GM23338 (cell line): Measurements from ENCODE around the gene WWOX. TPM values are rescaled to one million over a fixed set of nuclear protein-coding genes. Genes with fewer than 3 reads are reported as not detected.

Source experiments
- ATAC-seq: fragments of 200-7000 bp; cut with Tn5 transposase; 3 replicates; pipeline ENCODE4 v1.9.1; 2020
- DNase-seq: peaks from one replicate; pipeline ENCODE4 v3.0.0-alpha.2; 2015; ENCODE audit warnings: low spot score
- H2AFZ ChIP-seq: fragments of 200-600 bp; sonication (generic); 2 replicates; pipeline ENCODE4 v1.8.0; 2016; ENCODE audit warnings: antibody characterized with exemption, mild to moderate bottlenecking, moderate library complexity
- H3F3A ChIP-seq: fragments of 200-600 bp; sonication (generic); replicated peaks from 2 replicates; pipeline ENCODE4 v1.8.0; 2017; ENCODE audit warnings: antibody characterized with exemption, mixed run types, low read depth
- H3K27ac ChIP-seq: fragments of 200-600 bp; sonication (generic); 2 replicates; pipeline ENCODE4 v1.6.1; 2016; ENCODE audit warnings: low read depth
- H3K27me3 ChIP-seq: fragments of 200-600 bp; sonication (generic); 2 replicates; pipeline ENCODE4 v1.8.0; 2016; ENCODE audit warnings: mild to moderate bottlenecking, mixed run types, moderate library complexity; ENCODE audit not compliant: insufficient read depth
- H3K36me3 ChIP-seq: fragments of 200-600 bp; sonication (generic); 2 replicates; pipeline ENCODE4 v1.8.0; 2016; ENCODE audit warnings: mild to moderate bottlenecking; ENCODE audit not compliant: insufficient read depth
- H3K4me1 ChIP-seq: fragments of 200-600 bp; sonication (generic); 2 replicates; pipeline ENCODE4 v1.8.0; 2016; ENCODE audit warnings: mild to moderate bottlenecking, moderate library complexity; ENCODE audit not compliant: insufficient read depth
- H3K4me2 ChIP-seq: fragments of 200-600 bp; sonication (generic); 2 replicates; pipeline ENCODE4 v1.7.1; 2017; ENCODE audit warnings: mixed run types
- H3K4me3 ChIP-seq: fragments of 200-600 bp; sonication (generic); 2 replicates; pipeline ENCODE4 v1.6.1; 2016; ENCODE audit warnings: mixed run types
- H3K79me2 ChIP-seq: fragments of 200-600 bp; sonication (generic); replicated peaks from 2 replicates; pipeline ENCODE4 v1.8.0; 2017; ENCODE audit warnings: mild to moderate bottlenecking; ENCODE audit not compliant: insufficient read depth
- H3K9me2 ChIP-seq: fragments of 200-600 bp; sonication (generic); 2 replicates; pipeline ENCODE4 v1.8.0; 2017; ENCODE audit not compliant: insufficient read depth
- H4K20me1 ChIP-seq: fragments of 200-600 bp; sonication (generic); replicated peaks from 2 replicates; pipeline ENCODE4 v1.8.0; 2017; ENCODE audit warnings: mild to moderate bottlenecking; ENCODE audit not compliant: insufficient read depth
- H3K27ac Mint-ChIP-seq: 2 replicates; pipeline ENCODE4 v1.8.0; 2020; ENCODE audit warnings: inconsistent platforms, mild to moderate bottlenecking, moderate library complexity, mixed read lengths
- H3K27me3 Mint-ChIP-seq: 3 replicates; pipeline ENCODE4 v1.8.0; 2022; ENCODE audit warnings: low read depth, mild to moderate bottlenecking, moderate library complexity, mixed read lengths, inconsistent platforms; ENCODE audit not compliant: insufficient read depth, poor library complexity
- H3K36me3 Mint-ChIP-seq: 3 replicates; pipeline ENCODE4 v1.8.0; 2021; ENCODE audit warnings: low read depth, mild to moderate bottlenecking, inconsistent platforms, moderate library complexity, mixed read lengths
- H3K4me1 Mint-ChIP-seq: 3 replicates; pipeline ENCODE4 v1.8.0; 2020; ENCODE audit warnings: mild to moderate bottlenecking, inconsistent platforms, mixed read lengths
- H3K4me3 Mint-ChIP-seq: 3 replicates; pipeline ENCODE4 v1.8.0; 2021; ENCODE audit warnings: moderate library complexity, mild to moderate bottlenecking, inconsistent platforms, mixed read lengths
- H3K9me3 Mint-ChIP-seq: 3 replicates; pipeline ENCODE4 v1.8.0; 2020; ENCODE audit warnings: moderate library complexity, mild to moderate bottlenecking, inconsistent platforms, mixed read lengths
- ZNF331 ChIP-seq: fragments of 250-450 bp; sonication (Bioruptor Pico); IDR thresholded peaks from 2 replicates; pipeline ENCODE4 v1.5.0; 2020; ENCODE audit warnings: low read depth, mild to moderate bottlenecking, moderate library complexity
- polyA plus RNA-seq: library from polyadenylated mRNA; unstranded; fragments of >200 nt; fragmentation: Nextera tagmentation; extraction: Ambion mirVana; gene quantifications from 2 replicates; pipeline ENCODE4 v1.2.1, GENCODE V29; 2016
- total RNA-seq: library from RNA; depleted of rRNA; stranded (reverse); fragments of >200 nt; shearing (Covaris generic); gene quantifications from 2 replicates; pipeline ENCODE4 v1.2.3, GENCODE V29; 2014
- TF ChIP-seq, protein P1 (sequence below): fragments of 250-450 bp; sonication (Bioruptor Pico); IDR thresholded peaks from 2 replicates; pipeline ENCODE4 v1.5.0; 2020; ENCODE audit warnings: mild to moderate bottlenecking, moderate library complexity
- TF ChIP-seq, protein P2 (sequence below): IDR thresholded peaks from 2 replicates; pipeline ENCODE4 v1.6.1; 2016; ENCODE audit warnings: antibody characterized with exemption

The WWOX gene
- total and polyA plus RNA-seq, 2 experiments from 2014 or later, result 10.0 to 19.3 TPM

DNA sequence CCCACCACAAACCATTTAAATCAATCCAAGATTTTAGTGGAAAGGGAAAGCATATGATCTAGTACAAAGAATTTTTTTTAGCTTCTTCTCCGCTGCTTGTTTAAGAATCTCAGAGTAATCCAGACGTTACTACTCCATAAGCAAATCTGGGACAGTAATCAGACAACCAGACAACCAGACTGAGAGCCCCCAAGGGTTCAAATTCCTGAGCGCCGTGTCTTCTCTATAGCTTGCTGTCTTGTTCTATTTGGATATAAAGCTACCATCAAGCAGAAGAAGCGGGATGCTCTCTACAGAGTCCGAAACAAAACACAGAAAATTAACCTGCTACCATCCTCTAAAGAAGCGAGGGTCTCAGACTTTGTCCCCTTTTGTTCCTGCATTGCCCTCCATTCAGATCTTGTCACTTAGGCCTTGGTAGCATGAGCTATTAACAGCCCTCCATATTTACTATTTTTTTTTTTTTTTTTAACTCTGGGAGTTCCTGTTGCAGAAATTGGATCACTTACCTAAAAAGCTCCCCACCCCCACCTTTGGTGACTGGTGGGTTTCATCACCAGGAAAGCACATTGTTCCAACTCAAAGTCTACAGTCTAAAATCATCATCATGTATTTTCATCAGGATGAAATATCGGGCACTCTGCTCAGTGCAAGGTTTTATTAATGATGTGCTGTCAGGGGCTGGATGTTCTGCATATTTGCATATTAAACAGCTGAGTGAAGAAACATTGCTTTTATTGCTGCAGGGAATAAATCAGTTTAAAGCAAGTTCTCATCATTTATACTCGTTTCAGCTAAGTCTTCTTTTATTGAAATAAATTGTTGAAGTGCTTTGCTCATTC lies 576.7 kb downstream of the WWOX start (continued):
- TF ChIP-seq, protein P1, sequence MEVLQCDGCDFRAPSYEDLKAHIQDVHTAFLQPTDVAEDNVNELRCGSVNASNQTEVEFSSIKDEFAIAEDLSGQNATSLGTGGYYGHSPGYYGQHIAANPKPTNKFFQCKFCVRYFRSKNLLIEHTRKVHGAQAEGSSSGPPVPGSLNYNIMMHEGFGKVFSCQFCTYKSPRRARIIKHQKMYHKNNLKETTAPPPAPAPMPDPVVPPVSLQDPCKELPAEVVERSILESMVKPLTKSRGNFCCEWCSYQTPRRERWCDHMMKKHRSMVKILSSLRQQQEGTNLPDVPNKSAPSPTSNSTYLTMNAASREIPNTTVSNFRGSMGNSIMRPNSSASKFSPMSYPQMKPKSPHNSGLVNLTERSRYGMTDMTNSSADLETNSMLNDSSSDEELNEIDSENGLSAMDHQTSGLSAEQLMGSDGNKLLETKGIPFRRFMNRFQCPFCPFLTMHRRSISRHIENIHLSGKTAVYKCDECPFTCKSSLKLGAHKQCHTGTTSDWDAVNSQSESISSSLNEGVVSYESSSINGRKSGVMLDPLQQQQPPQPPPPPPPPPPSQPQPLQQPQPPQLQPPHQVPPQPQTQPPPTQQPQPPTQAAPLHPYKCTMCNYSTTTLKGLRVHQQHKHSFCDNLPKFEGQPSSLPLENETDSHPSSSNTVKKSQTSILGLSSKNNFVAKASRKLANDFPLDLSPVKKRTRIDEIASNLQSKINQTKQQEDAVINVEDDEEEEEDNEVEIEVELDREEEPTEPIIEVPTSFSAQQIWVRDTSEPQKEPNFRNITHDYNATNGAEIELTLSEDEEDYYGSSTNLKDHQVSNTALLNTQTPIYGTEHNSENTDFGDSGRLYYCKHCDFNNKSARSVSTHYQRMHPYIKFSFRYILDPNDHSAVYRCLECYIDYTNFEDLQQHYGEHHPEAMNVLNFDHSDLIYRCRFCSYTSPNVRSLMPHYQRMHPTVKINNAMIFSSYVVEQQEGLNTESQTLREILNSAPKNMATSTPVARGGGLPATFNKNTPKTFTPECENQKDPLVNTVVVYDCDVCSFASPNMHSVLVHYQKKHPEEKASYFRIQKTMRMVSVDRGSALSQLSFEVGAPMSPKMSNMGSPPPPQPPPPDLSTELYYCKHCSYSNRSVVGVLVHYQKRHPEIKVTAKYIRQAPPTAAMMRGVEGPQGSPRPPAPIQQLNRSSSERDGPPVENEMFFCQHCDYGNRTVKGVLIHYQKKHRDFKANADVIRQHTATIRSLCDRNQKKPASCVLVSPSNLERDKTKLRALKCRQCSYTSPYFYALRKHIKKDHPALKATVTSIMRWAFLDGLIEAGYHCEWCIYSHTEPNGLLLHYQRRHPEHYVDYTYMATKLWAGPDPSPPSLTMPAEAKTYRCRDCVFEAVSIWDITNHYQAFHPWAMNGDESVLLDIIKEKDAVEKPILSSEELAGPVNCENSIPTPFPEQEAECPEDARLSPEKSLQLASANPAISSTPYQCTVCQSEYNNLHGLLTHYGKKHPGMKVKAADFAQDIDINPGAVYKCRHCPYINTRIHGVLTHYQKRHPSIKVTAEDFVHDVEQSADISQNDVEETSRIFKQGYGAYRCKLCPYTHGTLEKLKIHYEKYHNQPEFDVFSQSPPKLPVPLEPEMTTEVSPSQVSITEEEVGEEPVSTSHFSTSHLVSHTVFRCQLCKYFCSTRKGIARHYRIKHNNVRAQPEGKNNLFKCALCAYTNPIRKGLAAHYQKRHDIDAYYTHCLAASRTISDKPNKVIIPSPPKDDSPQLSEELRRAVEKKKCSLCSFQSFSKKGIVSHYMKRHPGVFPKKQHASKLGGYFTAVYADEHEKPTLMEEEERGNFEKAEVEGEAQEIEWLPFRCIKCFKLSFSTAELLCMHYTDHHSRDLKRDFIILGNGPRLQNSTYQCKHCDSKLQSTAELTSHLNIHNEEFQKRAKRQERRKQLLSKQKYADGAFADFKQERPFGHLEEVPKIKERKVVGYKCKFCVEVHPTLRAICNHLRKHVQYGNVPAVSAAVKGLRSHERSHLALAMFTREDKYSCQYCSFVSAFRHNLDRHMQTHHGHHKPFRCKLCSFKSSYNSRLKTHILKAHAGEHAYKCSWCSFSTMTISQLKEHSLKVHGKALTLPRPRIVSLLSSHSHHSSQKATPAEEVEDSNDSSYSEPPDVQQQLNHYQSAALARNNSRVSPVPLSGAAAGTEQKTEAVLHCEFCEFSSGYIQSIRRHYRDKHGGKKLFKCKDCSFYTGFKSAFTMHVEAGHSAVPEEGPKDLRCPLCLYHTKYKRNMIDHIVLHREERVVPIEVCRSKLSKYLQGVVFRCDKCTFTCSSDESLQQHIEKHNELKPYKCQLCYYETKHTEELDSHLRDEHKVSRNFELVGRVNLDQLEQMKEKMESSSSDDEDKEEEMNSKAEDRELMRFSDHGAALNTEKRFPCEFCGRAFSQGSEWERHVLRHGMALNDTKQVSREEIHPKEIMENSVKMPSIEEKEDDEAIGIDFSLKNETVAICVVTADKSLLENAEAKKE, result no peak
- TF ChIP-seq ZNF331 (CRISPR knock-in tag), result no peak

DNA sequence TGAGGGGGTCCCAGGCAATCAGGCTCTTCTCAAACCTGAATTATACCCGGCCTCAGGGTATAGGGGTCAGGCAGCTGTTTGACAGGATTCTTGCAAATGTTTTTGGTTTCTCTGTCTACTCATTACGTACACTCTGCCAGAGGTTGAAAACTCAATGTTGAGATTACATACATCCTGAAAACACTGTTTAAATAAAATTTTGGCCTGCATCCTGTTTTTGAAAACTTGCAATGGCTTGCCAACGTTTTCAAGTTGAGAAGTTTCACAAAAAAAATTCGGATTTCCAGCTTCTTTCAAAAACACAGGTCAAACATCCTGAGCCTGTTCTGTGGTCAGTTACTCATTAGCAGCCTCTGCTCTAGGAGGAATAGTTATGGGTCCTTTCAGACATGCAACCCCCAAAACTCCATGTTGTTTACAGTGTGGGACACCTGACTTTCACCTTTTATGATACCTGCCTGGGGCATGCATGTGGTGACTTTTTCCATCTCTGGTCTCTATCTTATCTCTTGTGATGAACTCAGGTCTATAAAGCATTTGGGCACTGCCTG lies 577.8 kb downstream of the WWOX start:
- ATAC-seq (no peak), DNase-seq (no peak)
- no peaks in the 10 kb centered on the region for H3K36me3 Mint-ChIP-seq
- H3K4me3 ChIP-seq, result no peak overlapping the region
- H3K4me1 ChIP-seq, result no peaks in the 10 kb centered on the region
- TF ChIP-seq, protein P2, sequence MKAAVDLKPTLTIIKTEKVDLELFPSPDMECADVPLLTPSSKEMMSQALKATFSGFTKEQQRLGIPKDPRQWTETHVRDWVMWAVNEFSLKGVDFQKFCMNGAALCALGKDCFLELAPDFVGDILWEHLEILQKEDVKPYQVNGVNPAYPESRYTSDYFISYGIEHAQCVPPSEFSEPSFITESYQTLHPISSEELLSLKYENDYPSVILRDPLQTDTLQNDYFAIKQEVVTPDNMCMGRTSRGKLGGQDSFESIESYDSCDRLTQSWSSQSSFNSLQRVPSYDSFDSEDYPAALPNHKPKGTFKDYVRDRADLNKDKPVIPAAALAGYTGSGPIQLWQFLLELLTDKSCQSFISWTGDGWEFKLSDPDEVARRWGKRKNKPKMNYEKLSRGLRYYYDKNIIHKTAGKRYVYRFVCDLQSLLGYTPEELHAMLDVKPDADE, result no peak
- H4K20me1 ChIP-seq, result no peaks in the 10 kb centered on the region
- no peak overlapping the region for H2AFZ ChIP-seq
- no peaks in the 10 kb centered on the region for H3K27me3 ChIP-seq
- H3K4me2 ChIP-seq, result no peak overlapping the region
- H3K4me1 Mint-ChIP-seq, result peaks cover 7% of the 10 kb centered on the region; the same call in 2 of the 3 replicates
- no peaks in the 10 kb centered on the region for H3F3A ChIP-seq
- no peaks in the 10 kb centered on the region for H3K27me3 Mint-ChIP-seq
- H3K9me2 ChIP-seq, result no peaks in the 10 kb centered on the region
- H3K9me3 Mint-ChIP-seq, result no peaks in the 10 kb centered on the region
- no peak overlapping the region for H3K4me3 Mint-ChIP-seq
- H3K36me3 ChIP-seq, result no peaks in the 10 kb centered on the region
- H3K27ac ChIP-seq, result no peak overlapping the region
- H3K79me2 ChIP-seq, result no peaks in the 10 kb centered on the region
- no peak overlapping the region for H3K27ac Mint-ChIP-seq
